Measurements from ENCODE around the gene RDX. TPM values are rescaled to one million over a fixed set of nuclear protein-coding genes. Genes with fewer than 3 reads are reported as not detected.

The RDX gene
- total RNA-seq, 1 experiment from 2014 or later, result 77.4 TPM

GRCh38 chr11:110158317-110159200, 137.9 kb downstream of the RDX start:
- Mint-ChIP-seq H3K27me3 (ENCODE audit: low read depth) (no peaks in the 10 kb centered on the region), H3K36me3 (no peaks in the 10 kb centered on the region; the same call in 1 of the 2 replicates), H3K4me3 (no peak overlapping the region), H3K9me3 (no peaks in the 10 kb centered on the region), H3K27ac (no peak overlapping the region), H3K4me1 (peaks cover 3% of the 10 kb centered on the region)
- CTCF ChIA-PET, result no interaction called here
- no peak for DNase-seq (ENCODE audit: low spot score)
- POLR2A ChIA-PET, result no interaction called here
- ATAC-seq, result no peak
- no peak for TF ChIP-seq ELF4 (CRISPR knock-in tag; IDR thresholded peaks at IDR 0.05; ENCODE audit: low read depth)
- no peak for TF ChIP-seq MLX (CRISPR knock-in tag; IDR thresholded peaks at IDR 0.05)
- no peak for TF ChIP-seq ZNF263 (CRISPR knock-in tag; IDR thresholded peaks at IDR 0.05; ENCODE audit: low read depth)
- no peak for TF ChIP-seq OVOL2 (CRISPR knock-in tag; IDR thresholded peaks at IDR 0.05; ENCODE audit: borderline replicate concordance)
- no peak for TF ChIP-seq ZNF423 (CRISPR knock-in tag; IDR thresholded peaks at IDR 0.05)
- TF ChIP-seq TEAD4 (CRISPR knock-in tag; IDR thresholded peaks at IDR 0.05), result no peak
- no peak for TF ChIP-seq FOXP4 (CRISPR knock-in tag; IDR thresholded peaks at IDR 0.05)
- no peak for TF ChIP-seq CREB1 (CRISPR knock-in tag; IDR thresholded peaks at IDR 0.05)
- TF ChIP-seq ZBTB21 (CRISPR knock-in tag; IDR thresholded peaks at IDR 0.05; ENCODE audit: borderline replicate concordance), result no peak
- no peak for TF ChIP-seq HMGXB4 (CRISPR knock-in tag; IDR thresholded peaks at IDR 0.05)

- peaks cover 3% of the 10 kb centered on the region for H3K4me1 Mint-ChIP-seq
- ChIA-PET POLR2A (interaction anchor here (0.7 kb wide), 1 partner anchor 215 kb away, joined by 4 read pairs; no protein-coding TSS in a partner anchor), CTCF (interaction anchor here (1.6 kb wide), 1 partner anchor 10 kb away, joined by 3 read pairs; no protein-coding TSS in a partner anchor)
- no peaks in the 10 kb centered on the region for H3K27me3 Mint-ChIP-seq (ENCODE audit: low read depth)
- no peak overlapping the region for H3K4me3 Mint-ChIP-seq
- no peaks in the 10 kb centered on the region for H3K9me3 Mint-ChIP-seq
- DNase-seq (ENCODE audit: low spot score), result no peak
- no peak overlapping the region for H3K27ac Mint-ChIP-seq
- H3K36me3 Mint-ChIP-seq, result no peaks in the 10 kb centered on the region; the same call in 1 of the 2 replicates
- no peak for ATAC-seq
- TF ChIP-seq AR (CRISPR knock-in tag; IDR thresholded peaks at IDR 0.05) (no peak), ATF6 (CRISPR knock-in tag; IDR thresholded peaks at IDR 0.05) (no peak), ATF2 (CRISPR knock-in tag; IDR thresholded peaks at IDR 0.05; ENCODE audit: borderline replicate concordance, low read depth) (no peak), JUN (CRISPR knock-in tag; IDR thresholded peaks at IDR 0.05) (no peak), ZNF121 (CRISPR knock-in tag; IDR thresholded peaks at IDR 0.05) (no peak), ERG (CRISPR knock-in tag; IDR thresholded peaks at IDR 0.05) (no peak), TP53 (CRISPR knock-in tag; IDR thresholded peaks at IDR 0.05) (no peak), E2F1 (CRISPR knock-in tag; IDR thresholded peaks at IDR 0.05) (no peak), ELF4 (CRISPR knock-in tag; IDR thresholded peaks at IDR 0.05; ENCODE audit: low read depth) (no peak), MLX (CRISPR knock-in tag; IDR thresholded peaks at IDR 0.05) (no peak)
These were observed 139.9 kb downstream of the RDX start for GRCh38 chr11:110156503-110156902.
